MV-4-11 (cell line): Measurements from ENCODE around the gene PDE4D.
"Not testable (repeated sequence)": the region's sequence is repeated elsewhere in the genome, so short reads cannot be mapped to it uniquely, and the experiment has no call there.

Experiments
- DNase-seq: peaks from one replicate; lab custom pipeline; 2025; lab: John Stamatoyannopoulos, UW

The PDE4D gene

GRCh38 chr5:59768152-59769040, 125.1 kb downstream of the PDE4D start:
- DNase-seq: no peak

GRCh38 chr5:59767681-59768151, 125.8 kb downstream of the PDE4D start:
- DNase-seq: no peak

GRCh38 chr5:59767211-59767605, 126.3 kb downstream of the PDE4D start:
- DNase-seq: no peak

GRCh38 chr5:59766427-59767210, 126.9 kb downstream of the PDE4D start:
- DNase-seq: no peak

GRCh38 chr5:59765446-59765845, 128.1 kb downstream of the PDE4D start:
- no peak for DNase-seq

- DNase-seq: no peak
These were observed 129.2 kb downstream of the PDE4D start for GRCh38 chr5:59764361-59764760.

GRCh38 chr5:59763541-59763940, 130.0 kb downstream of the PDE4D start:
- no peak for DNase-seq

GRCh38 chr5:59762232-59762631, 131.3 kb downstream of the PDE4D start:
- not testable (repeated sequence) for DNase-seq

- no peak for DNase-seq
These were observed 132.7 kb downstream of the PDE4D start for GRCh38 chr5:59760785-59761348.

- DNase-seq: no peak
These were observed 133.8 kb downstream of the PDE4D start for GRCh38 chr5:59759600-59760351.

- DNase-seq: no peak
These were observed 135.0 kb downstream of the PDE4D start for GRCh38 chr5:59758566-59758965.

- no peak for DNase-seq
These were observed 136.1 kb downstream of the PDE4D start for GRCh38 chr5:59757442-59757841.

GRCh38 chr5:59756373-59757035, 137.0 kb downstream of the PDE4D start:
- no peak for DNase-seq

- DNase-seq: no peak
These were observed 138.1 kb downstream of the PDE4D start for GRCh38 chr5:59755476-59755875.

GRCh38 chr5:59753599-59753998, 139.9 kb downstream of the PDE4D start:
- DNase-seq: no peak

- no peak for DNase-seq
These were observed 143.6 kb downstream of the PDE4D start for GRCh38 chr5:59749782-59750520.

GRCh38 chr5:59748036-59748663, 145.4 kb downstream of the PDE4D start:
- DNase-seq: not testable (repeated sequence)

- no peak for DNase-seq
These were observed 147.2 kb downstream of the PDE4D start for GRCh38 chr5:59746241-59746765.

- no peak for DNase-seq
These were observed 148.1 kb downstream of the PDE4D start for GRCh38 chr5:59745415-59745863.

- DNase-seq: no peak
These were observed 149.0 kb downstream of the PDE4D start for GRCh38 chr5:59744531-59744992.
